ENCODE results near the gene DIS3L2.

Gene DIS3L2

DNA sequence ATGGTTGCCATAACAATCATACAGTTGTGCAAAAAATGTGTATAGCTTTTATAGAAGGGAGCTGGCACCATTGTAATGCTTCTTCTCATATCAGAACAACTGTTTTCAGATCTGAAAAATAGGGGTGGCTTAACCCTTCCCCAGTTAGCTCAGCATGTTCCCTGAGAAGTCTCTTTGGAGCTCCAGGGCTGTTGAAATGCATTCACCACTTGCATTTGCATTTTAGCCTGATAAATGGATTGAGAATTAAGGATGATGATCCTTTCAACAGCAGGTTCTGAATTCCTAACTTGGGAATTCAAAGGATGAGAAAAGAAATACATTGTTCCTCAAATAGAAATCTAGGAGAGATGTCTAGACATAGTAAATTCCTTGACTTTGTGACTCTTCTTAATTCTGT is 235.3 kb downstream of the DIS3L2 start:
- TF ChIP-seq POLR2AphosphoS5 (IDR thresholded peaks at IDR 0.05; ENCODE audit: low read depth, low read length): no peak
- no peak for TF ChIP-seq SIN3A (IDR thresholded peaks at IDR 0.05; ENCODE audit: borderline replicate concordance, insufficient read depth, low read length)
- no peak for TF ChIP-seq FOXP2 (optimal IDR thresholded peaks at IDR 0.05; ENCODE audit: borderline replicate concordance, extremely low read depth, extremely low read length, insufficient read depth)
- TF ChIP-seq, protein P1, sequence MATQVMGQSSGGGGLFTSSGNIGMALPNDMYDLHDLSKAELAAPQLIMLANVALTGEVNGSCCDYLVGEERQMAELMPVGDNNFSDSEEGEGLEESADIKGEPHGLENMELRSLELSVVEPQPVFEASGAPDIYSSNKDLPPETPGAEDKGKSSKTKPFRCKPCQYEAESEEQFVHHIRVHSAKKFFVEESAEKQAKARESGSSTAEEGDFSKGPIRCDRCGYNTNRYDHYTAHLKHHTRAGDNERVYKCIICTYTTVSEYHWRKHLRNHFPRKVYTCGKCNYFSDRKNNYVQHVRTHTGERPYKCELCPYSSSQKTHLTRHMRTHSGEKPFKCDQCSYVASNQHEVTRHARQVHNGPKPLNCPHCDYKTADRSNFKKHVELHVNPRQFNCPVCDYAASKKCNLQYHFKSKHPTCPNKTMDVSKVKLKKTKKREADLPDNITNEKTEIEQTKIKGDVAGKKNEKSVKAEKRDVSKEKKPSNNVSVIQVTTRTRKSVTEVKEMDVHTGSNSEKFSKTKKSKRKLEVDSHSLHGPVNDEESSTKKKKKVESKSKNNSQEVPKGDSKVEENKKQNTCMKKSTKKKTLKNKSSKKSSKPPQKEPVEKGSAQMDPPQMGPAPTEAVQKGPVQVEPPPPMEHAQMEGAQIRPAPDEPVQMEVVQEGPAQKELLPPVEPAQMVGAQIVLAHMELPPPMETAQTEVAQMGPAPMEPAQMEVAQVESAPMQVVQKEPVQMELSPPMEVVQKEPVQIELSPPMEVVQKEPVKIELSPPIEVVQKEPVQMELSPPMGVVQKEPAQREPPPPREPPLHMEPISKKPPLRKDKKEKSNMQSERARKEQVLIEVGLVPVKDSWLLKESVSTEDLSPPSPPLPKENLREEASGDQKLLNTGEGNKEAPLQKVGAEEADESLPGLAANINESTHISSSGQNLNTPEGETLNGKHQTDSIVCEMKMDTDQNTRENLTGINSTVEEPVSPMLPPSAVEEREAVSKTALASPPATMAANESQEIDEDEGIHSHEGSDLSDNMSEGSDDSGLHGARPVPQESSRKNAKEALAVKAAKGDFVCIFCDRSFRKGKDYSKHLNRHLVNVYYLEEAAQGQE (IDR thresholded peaks at IDR 0.05; ENCODE audit: insufficient read depth in 1 of 2, low read depth in 2 of 2, low read length in 2 of 2): no peak
- no peak for TF ChIP-seq TAF1 (IDR thresholded peaks at IDR 0.05; ENCODE audit: borderline replicate concordance, insufficient read depth, low read length)

DNA sequence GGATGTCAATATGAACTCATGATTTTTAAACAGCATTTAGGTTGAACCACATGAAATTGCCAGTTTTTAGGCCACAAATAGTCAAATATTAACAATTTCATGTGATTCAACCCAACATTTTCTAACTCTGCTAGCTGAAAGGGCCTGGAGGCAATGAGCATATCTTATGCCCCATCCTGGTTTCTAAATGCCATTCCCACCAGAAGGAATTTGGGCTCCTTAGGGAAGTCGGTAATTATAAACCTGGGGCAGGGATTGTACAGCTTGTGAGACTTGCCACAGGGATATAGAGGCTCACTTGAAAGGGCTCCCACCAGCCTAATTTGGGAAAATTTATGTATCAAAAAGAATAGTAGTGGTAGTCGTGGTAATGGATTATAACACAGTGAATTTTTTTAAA is 238.7 kb downstream of the DIS3L2 start:
- TF ChIP-seq, protein P1 (IDR thresholded peaks at IDR 0.05; ENCODE audit: insufficient read depth in 1 of 2, low read depth in 2 of 2, low read length in 2 of 2): no peak
- TF ChIP-seq SIN3A (IDR thresholded peaks at IDR 0.05; ENCODE audit: borderline replicate concordance, insufficient read depth, low read length): no peak
- TF ChIP-seq FOXP2 (optimal IDR thresholded peaks at IDR 0.05; ENCODE audit: borderline replicate concordance, extremely low read depth, extremely low read length, insufficient read depth): no peak

DNA sequence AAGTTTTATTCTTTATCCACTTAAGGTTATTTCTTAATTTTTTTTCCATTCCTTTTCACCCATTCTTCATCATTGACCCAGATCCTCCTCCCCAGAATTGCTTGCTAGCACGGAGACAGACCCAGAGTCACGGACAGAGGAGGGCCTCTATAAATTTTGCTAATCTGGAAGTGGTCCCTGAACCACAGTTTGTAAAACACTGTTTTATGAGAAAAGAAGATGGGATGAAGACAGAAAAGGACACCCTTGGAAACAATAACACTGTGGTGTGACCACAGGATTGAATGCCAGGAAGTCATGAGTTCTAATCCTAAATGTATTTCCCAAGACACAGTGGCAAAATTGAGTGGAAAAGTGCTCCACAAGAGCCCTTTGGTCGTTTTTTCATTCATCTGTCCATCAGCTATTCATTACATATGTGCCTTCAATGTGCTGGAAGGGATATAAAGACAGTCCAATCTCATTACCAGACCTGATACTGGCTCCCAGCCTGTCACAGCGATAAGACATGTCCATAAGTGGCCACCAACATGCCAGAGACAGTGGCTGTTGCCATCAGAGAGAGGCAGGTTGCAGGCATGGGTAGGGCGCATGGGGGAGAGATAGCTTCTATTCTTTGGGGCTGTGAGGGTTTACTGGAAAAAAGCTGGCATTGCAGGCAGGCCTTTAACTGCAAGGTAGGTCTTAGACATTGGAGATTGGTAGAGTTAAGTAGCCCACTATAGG is 241.8 kb downstream of the DIS3L2 start:
- TF ChIP-seq FOXP2 (optimal IDR thresholded peaks at IDR 0.05; ENCODE audit: borderline replicate concordance, extremely low read depth, extremely low read length, insufficient read depth): no peak
- no peak for TF ChIP-seq TAF1 (IDR thresholded peaks at IDR 0.05; ENCODE audit: borderline replicate concordance, insufficient read depth, low read length)
- TF ChIP-seq, protein P1 (IDR thresholded peaks at IDR 0.05; ENCODE audit: insufficient read depth in 1 of 2, low read depth in 2 of 2, low read length in 2 of 2): no peak
- TF ChIP-seq POLR2AphosphoS5 (IDR thresholded peaks at IDR 0.05; ENCODE audit: low read depth, low read length): no peak
- TF ChIP-seq SIN3A (IDR thresholded peaks at IDR 0.05; ENCODE audit: borderline replicate concordance, insufficient read depth, low read length): no peak

DNA sequence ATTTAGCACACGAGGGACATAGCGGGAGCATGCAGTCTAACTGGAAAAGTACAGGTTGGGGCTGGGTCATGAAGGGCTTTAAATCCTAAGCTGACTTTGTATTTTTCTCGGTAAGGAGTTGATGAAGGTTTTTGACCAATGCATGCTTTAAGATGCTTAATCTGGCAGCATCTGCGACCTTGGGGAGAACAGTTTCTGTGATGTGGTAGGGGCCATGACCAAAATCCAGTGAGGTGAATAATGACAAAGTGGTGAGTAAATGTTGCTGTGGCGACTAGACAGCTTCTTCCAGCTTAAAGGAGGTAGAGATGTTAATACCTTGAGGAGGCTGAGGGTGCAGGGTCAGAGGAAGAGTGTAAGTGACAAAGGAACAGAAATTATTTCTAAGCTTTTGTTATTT is 242.4 kb downstream of the DIS3L2 start:
- TF ChIP-seq POLR2AphosphoS5 (IDR thresholded peaks at IDR 0.05; ENCODE audit: low read depth, low read length): no peak
- TF ChIP-seq, protein P1 (IDR thresholded peaks at IDR 0.05; ENCODE audit: insufficient read depth in 1 of 2, low read depth in 2 of 2, low read length in 2 of 2): no peak
- TF ChIP-seq FOXP2 (optimal IDR thresholded peaks at IDR 0.05; ENCODE audit: borderline replicate concordance, extremely low read depth, extremely low read length, insufficient read depth): no peak
- TF ChIP-seq SIN3A (IDR thresholded peaks at IDR 0.05; ENCODE audit: borderline replicate concordance, insufficient read depth, low read length): no peak
- no peak for TF ChIP-seq TAF1 (IDR thresholded peaks at IDR 0.05; ENCODE audit: borderline replicate concordance, insufficient read depth, low read length)

All from PFSK-1 (cell line).